Chondrocyte (in vitro differentiated cells): ENCODE results near the gene SUB1. TPM values are rescaled to one million over a fixed set of nuclear protein-coding genes. Genes with fewer than 3 reads are reported as not detected.
A peak's percentile ranks its signal among the peaks of the same experiment; 100 is the strongest.
"Not testable (repeated sequence)": the region's sequence is repeated elsewhere in the genome, so short reads cannot be mapped to it uniquely, and the experiment has no call there.

Source experiments
- DNase-seq: peaks from one replicate; pipeline ENCODE4 v3.0.0; 2021; ENCODE audit warnings: mixed read lengths, low spot score
- H3K27ac Mint-ChIP-seq: one replicate; pipeline ENCODE4 v1.8.0; 2021; ENCODE audit warnings: mild to moderate bottlenecking, moderate library complexity, mixed read lengths; ENCODE audit not compliant: unreplicated experiment
- H3K27me3 Mint-ChIP-seq: 2 replicates; pipeline ENCODE4 v1.8.0; 2021; ENCODE audit warnings: low read depth, mixed read lengths
- H3K36me3 Mint-ChIP-seq: 2 replicates; pipeline ENCODE4 v1.8.0; 2021; ENCODE audit warnings: low read depth, mixed read lengths
- H3K4me1 Mint-ChIP-seq: 2 replicates; pipeline ENCODE4 v1.8.0; 2021; ENCODE audit warnings: low read depth, mild to moderate bottlenecking, mixed read lengths
- H3K4me3 Mint-ChIP-seq: one replicate; pipeline ENCODE4 v1.8.0; 2021; ENCODE audit warnings: mild to moderate bottlenecking, moderate library complexity, mixed read lengths; ENCODE audit not compliant: unreplicated experiment
- H3K9me3 Mint-ChIP-seq: 2 replicates; pipeline ENCODE4 v1.8.0; 2021; ENCODE audit warnings: low read depth, mixed read lengths
- CTCF ChIP-seq: fragments of 200-600 bp; sonication (generic); IDR thresholded peaks from 2 replicates; pipeline ENCODE4 v1.5.0; 2021; ENCODE audit warnings: antibody characterized with exemption, mild to moderate bottlenecking, moderate library complexity
- total RNA-seq: library from RNA; stranded (reverse); gene quantifications from 3 replicates; pipeline ENCODE4 v1.2.1, GENCODE V29; 2021

Gene SUB1
- total RNA-seq, 1 donor from 2014 or later, result 163 TPM

GRCh38 chr5:32627219-32627870 is 42.0 kb downstream of the SUB1 start:
- no peaks in the 10 kb centered on the region for H3K9me3 Mint-ChIP-seq
- no peaks in the 10 kb centered on the region for H3K27me3 Mint-ChIP-seq
- no peaks in the 10 kb centered on the region for H3K36me3 Mint-ChIP-seq
- no peak for TF ChIP-seq CTCF
- H3K4me1 Mint-ChIP-seq, result peaks cover 19% of the 10 kb centered on the region
- DNase-seq, result no peak
- no peak overlapping the region for H3K4me3 Mint-ChIP-seq
- H3K27ac Mint-ChIP-seq, result peak overlapping the region; percentile 15

DNA sequence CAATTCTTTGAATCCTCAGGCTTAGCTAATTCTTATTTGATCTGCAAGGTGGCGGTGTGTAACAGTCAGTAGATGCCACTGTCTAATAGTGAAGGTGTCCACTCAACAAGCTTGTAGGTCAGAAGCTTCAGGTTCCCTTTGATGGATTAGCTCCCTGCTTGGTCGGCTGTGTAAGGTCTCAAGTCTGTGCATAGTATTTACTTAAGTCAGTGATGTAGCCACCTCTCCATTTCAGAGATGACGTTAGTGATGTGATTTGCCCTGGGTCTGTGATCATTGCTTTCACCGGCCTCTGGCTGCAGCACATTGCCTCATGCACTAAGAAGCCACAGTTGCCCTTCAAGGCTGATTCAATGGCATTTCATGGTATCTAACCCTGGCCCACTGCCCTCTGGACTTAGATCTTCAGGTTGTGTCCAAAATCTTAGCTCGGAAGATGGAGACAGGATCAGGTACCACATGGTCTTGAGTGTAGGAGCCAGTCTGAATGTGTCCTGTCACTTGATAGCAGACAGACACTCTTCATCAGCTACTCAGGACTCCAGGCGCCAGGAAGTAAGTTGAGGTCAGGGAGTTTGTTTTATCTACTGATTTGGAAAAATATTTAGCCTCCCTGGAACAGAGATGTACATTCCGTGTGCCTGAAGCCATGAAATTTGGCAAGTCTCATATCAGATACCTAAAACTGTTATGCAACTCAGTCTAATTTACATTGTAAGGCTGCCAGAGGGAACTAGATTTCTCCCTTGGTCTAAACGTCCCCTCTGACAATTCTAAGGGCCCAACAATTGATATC is 42.9 kb downstream of the SUB1 start:
- no peak for TF ChIP-seq CTCF
- Mint-ChIP-seq H3K4me1 (peaks cover 19% of the 10 kb centered on the region), H3K27me3 (no peaks in the 10 kb centered on the region), H3K27ac (no peak overlapping the region), H3K9me3 (no peaks in the 10 kb centered on the region), H3K4me3 (no peak overlapping the region), H3K36me3 (no peaks in the 10 kb centered on the region)
- DNase-seq, result no peak

- H3K4me3 Mint-ChIP-seq, result no peak overlapping the region
- no peaks in the 10 kb centered on the region for H3K36me3 Mint-ChIP-seq
- no peak for DNase-seq
- no peak overlapping the region for H3K27ac Mint-ChIP-seq
- no peak for TF ChIP-seq CTCF
- no peaks in the 10 kb centered on the region for H3K9me3 Mint-ChIP-seq
- H3K27me3 Mint-ChIP-seq, result no peaks in the 10 kb centered on the region
- H3K4me1 Mint-ChIP-seq, result peaks cover 19% of the 10 kb centered on the region
Observed at GRCh38 chr5:32630867-32631491, 45.6 kb downstream of the SUB1 start.

DNA sequence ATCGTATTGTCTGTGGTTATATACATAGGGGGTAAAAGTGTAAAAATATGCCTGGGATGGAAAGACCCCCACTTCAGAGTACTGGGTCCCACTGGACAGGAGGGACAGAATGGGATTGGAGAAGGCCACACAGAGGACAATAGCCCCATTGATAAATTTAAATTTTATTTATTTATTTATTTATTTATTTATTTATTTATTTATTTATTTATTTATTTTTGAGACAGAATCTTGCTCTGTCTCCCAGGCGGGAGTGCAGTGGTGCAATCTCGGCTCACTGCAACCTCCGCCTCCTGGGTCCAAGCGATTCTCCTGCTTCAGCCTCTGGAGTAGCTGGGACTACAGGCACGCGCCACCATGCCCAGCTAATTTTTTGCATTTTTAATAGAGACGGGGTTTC is 47.7 kb downstream of the SUB1 start:
- not testable (repeated sequence) for DNase-seq, H3K4me3 Mint-ChIP-seq, H3K9me3 Mint-ChIP-seq, H3K36me3 Mint-ChIP-seq, H3K27me3 Mint-ChIP-seq
- Mint-ChIP-seq H3K4me1 (peaks cover 11% of the 10 kb centered on the region), H3K27ac (peak overlapping the region; percentile 8)

GRCh38 chr5:32638309-32638708 is 53.0 kb downstream of the SUB1 start:
- H3K27me3 Mint-ChIP-seq, result no peaks in the 10 kb centered on the region
- H3K9me3 Mint-ChIP-seq, result no peaks in the 10 kb centered on the region
- H3K4me1 Mint-ChIP-seq, result peaks cover 23% of the 10 kb centered on the region
- H3K4me3 Mint-ChIP-seq, result no peak overlapping the region
- H3K36me3 Mint-ChIP-seq, result no peaks in the 10 kb centered on the region
- H3K27ac Mint-ChIP-seq, result no peak overlapping the region
- no peak for TF ChIP-seq CTCF
- no peak for DNase-seq
